AG10803 (cell line): ENCODE measurements around the gene C1orf21.

Source experiments
- DNase-seq: peaks from one replicate; pipeline ENCODE4 v3.0.0; 2010; ENCODE audit warnings: low read depth
- H3K4me3 ChIP-seq: 2 replicates; pipeline ENCODE4 v1.5.1; 2011; ENCODE audit warnings: mild to moderate bottlenecking, low read length, control low read depth
- TF ChIP-seq, protein P1 (sequence below): conservative IDR thresholded peaks from 2 replicates; pipeline ENCODE4 v1.5.1; 2011; ENCODE audit warnings: mild to moderate bottlenecking, low read length, control low read depth, inconsistent platforms

Gene C1orf21

DNA sequence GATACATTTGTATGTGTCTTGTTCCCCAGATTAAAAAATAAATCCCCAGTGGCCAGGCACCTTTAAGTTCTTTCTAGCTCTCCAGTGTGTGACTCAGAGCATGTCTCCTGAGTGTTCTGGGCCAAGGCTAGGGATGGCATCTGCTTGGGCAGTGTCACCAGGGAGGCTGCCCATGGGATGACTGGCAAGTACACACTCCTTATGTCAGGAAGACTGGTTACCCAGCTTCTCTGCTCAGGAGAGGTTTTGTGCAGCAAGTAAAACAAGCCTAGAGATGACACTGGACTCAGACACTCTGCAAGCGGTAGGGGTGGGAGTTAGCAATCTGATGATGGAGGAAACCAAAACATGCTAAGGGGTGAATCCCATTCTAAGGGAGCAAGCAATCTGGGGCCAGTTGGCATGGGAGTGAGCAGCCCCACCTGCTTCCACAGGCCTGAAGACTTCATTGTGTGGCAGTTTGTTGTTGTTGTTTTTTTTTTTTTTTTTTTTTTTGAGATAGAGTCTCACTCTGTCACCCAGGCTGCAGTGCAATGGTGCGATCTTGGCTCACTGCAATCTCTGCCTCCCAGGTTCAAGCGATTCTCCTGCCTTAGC, 230.7 kb downstream of the C1orf21 start:
- TF ChIP-seq, protein P1, sequence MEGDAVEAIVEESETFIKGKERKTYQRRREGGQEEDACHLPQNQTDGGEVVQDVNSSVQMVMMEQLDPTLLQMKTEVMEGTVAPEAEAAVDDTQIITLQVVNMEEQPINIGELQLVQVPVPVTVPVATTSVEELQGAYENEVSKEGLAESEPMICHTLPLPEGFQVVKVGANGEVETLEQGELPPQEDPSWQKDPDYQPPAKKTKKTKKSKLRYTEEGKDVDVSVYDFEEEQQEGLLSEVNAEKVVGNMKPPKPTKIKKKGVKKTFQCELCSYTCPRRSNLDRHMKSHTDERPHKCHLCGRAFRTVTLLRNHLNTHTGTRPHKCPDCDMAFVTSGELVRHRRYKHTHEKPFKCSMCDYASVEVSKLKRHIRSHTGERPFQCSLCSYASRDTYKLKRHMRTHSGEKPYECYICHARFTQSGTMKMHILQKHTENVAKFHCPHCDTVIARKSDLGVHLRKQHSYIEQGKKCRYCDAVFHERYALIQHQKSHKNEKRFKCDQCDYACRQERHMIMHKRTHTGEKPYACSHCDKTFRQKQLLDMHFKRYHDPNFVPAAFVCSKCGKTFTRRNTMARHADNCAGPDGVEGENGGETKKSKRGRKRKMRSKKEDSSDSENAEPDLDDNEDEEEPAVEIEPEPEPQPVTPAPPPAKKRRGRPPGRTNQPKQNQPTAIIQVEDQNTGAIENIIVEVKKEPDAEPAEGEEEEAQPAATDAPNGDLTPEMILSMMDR, result no peak
- DNase-seq, result no peak
- H3K4me3 ChIP-seq, result no peak overlapping the region

DNA sequence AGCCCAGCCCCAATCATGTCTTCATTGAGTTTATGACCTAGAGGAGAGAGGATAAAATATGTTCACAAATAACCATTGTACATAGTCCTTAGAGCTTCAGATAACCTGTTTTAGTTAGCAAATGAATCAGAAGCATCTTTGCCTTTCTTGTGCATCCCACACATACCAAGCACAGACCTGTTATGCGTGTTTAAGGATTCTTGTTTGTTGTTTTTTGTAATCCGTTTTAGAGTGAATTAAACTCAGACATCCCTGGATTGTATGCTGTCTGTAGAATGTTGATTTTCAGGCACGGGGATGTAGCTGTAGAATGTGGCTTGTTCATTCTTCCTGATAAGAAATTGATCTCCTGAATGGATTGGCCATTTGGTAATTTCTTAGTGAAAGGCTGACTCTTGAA, 232.0 kb downstream of the C1orf21 start:
- H3K4me3 ChIP-seq, result no peak overlapping the region
- DNase-seq, result no peak
- TF ChIP-seq, protein P1, result no peak

DNA sequence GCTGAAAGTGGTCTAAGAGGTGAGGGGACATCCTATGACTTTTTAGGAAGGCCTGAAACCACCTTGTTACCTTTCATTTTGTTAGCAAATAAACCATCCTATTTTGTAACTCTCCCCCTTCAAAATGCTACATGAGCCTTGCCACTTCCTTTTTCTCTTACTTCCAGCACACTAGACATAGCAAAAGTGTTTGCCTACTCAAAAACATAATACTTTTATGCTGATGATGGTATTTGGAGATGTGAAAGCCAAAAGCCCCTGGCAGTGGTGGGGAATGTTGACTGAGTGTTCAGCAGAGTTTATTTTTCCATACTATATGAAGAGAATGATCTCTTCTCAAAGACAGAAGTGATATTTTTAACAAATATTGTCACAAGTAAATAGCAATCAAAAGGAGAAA, 233.6 kb downstream of the C1orf21 start:
- TF ChIP-seq, protein P1, result no peak
- H3K4me3 ChIP-seq, result no peak overlapping the region
- no peak for DNase-seq

DNA sequence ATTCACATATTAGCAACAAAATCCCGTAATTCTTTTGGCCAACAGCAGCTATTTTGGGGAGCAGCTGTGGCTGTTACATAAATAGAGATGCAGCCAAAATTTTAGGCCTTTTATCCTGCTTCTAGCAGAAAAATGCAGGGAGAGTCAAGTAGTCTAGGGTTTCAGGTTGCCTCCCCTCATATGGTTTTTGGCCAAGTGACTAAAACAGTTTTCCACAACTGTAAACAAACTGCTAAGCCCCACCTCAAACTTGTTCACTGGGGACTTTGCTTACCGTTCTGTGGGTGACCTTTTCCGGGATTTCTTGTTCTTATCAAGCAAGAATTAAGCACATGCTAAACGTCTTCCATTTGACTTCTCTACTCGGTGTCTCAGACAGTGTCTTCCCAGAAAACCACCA, 234.4 kb downstream of the C1orf21 start:
- no peak overlapping the region for H3K4me3 ChIP-seq
- peak; percentile 62 for DNase-seq
- TF ChIP-seq, protein P1, result no peak

DNA sequence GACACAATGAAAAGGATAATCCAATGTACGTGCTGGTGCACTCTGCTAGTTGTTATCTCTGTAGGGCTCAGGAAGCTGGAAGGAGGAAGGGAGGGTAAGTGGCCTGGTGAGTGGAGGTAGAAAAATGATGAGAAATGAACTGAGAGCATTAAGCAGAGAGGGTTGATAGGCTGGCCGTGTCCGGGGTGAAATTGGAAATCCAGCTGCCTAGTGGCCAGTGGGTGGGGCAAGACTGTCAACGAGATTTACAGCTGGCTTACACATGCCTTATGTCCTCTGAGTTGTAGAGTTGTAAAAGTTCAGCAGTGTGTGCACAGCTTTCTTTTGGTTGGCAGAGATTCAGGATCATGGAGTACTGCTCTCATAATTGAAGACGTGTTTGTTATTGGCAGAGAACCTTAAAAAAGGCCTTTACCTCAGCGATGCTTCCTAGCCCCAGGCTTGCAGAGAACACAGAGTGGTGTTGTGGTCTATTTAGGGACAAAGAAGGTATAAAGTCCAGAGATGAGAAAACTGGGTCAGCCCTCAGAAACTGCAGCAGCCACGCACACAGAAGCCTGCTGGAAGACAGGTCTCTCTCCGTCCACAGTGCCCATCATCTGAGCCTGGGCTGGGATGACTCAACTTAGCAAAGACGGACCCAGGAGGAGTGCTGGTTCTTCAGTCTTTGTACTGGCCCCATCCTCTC, 235.5 kb downstream of the C1orf21 start:
- peak; percentile 94 for DNase-seq
- TF ChIP-seq, protein P1, result 0 out of 2 replicates have a peak, but pooled peaks have one; percentile 14
- no peak overlapping the region for H3K4me3 ChIP-seq

DNA sequence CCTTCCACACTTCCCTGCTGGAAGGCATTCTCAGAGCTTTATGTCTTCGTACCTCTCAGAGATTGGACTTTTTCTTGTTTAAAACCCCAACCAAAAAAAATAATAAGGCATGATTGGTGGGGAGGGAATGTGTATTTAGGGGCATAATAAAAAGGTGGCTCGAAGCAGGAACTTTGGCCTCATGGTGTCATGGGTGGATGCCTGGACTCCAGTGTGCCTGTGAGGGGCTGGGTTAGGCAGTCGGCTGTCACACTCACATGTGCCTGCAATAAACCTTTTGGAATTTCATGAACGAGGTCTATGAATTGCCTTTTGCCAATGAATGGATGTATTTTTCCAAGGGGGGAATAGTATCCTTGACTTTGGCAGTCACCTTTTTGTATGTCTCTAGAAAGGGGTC, 236.6 kb downstream of the C1orf21 start:
- no peak for DNase-seq
- no peak overlapping the region for H3K4me3 ChIP-seq
- TF ChIP-seq, protein P1, result no peak

DNA sequence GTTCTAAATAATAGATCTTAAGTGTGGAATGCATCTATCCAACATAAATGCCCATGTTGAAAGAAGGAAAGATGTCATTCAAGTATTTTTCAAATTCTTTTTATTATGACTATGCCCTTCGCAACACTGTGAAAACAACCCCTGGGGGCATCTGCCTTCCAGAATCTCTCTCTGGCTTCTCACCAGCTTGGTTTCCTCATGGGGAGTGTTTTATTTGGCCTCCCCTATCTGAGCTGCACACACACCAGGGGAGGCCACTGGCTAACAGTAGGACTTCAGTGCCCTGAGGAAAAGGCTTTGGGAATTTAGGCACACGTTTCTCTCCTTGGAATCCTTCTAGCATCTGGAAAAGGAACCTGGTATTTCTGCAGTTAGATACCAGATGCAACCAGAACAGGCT, 237.2 kb downstream of the C1orf21 start:
- TF ChIP-seq, protein P1, result no peak
- H3K4me3 ChIP-seq, result no peak overlapping the region
- peak; percentile 31 for DNase-seq
